AG09309 (cell line): ENCODE data around the gene SNX14.

Experiments used
- DNase-seq: peaks from one replicate; pipeline ENCODE4 v3.0.0-alpha.2; 2010; ENCODE audit warnings: low read depth
- H3K4me3 ChIP-seq: 2 replicates; pipeline ENCODE4 v1.5.1; 2011; ENCODE audit warnings: mild to moderate bottlenecking, low read depth, low read length, moderate library complexity; ENCODE audit not compliant: control insufficient read depth
- TF ChIP-seq, protein P1 (sequence below): IDR thresholded peaks from 2 replicates; pipeline ENCODE4 v1.5.1; 2011; ENCODE audit warnings: mild to moderate bottlenecking, low read depth, low read length, inconsistent platforms; ENCODE audit not compliant: insufficient read depth, control insufficient read depth; ENCODE audit errors: missing control alignments

Gene SNX14

DNA sequence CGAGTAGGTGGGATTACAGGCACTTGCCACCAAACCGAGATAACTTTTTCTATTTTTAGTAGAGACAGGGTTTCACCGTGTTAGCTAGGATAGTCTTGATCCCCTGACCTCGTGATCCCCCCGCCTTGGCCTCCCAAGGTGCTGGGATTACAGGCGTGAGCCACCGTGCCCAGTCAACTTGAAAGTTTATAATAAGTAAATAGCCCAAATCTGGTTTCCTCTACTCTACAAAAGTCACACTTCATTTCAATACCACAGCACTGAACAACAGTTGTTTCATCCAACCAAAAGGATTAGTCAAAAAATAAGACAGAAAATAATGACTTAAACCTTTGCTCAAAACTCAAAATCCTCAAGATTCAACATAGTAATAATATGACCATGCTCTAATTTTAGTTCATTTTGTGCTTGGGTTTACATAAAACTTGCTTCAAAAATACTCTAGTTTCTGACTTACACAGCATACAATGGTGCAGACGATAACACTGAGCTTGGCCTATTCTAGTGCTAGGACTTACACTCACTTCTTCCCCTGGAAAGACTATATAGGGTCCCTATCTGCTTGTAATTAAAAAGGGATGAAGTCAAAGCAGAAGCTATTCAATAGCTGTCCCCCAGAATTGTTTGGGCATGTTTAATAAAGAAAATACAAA, 87.1 kb downstream of the SNX14 start:
- DNase-seq, result no peak
- TF ChIP-seq, protein P1, sequence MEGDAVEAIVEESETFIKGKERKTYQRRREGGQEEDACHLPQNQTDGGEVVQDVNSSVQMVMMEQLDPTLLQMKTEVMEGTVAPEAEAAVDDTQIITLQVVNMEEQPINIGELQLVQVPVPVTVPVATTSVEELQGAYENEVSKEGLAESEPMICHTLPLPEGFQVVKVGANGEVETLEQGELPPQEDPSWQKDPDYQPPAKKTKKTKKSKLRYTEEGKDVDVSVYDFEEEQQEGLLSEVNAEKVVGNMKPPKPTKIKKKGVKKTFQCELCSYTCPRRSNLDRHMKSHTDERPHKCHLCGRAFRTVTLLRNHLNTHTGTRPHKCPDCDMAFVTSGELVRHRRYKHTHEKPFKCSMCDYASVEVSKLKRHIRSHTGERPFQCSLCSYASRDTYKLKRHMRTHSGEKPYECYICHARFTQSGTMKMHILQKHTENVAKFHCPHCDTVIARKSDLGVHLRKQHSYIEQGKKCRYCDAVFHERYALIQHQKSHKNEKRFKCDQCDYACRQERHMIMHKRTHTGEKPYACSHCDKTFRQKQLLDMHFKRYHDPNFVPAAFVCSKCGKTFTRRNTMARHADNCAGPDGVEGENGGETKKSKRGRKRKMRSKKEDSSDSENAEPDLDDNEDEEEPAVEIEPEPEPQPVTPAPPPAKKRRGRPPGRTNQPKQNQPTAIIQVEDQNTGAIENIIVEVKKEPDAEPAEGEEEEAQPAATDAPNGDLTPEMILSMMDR, result no peak
- no peak overlapping the region for H3K4me3 ChIP-seq

DNA sequence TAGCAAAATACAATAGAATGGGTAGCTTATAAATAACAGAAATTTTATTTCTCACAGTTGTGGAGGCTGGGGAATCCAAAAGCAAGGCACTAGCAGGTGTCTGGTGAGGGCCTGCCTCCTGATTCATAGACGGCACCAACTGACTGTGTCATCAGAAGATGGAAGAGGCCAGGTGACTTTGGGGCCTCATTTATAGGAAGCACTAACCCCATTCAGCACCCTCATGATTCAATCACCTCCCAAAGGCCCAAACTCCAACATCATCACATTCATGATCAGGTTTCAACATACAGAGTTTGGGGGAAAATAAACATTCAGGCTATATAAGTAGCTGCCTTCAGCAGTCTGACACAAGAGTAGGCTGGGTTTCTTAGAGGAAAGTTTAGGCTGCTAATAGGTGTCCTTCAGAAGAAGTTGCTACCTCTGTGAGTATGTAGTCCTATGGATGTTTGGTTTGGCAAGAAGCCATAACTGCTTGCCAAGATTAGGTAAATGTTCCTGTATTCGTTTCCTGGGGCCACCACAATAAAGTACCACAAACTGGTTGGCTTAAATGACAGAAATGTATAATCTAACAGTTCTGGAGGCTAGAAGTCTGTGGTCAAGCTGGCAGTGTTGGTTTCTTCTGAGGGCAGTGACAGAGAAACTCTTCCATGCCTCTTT, 94.9 kb downstream of the SNX14 start:
- no peak overlapping the region for H3K4me3 ChIP-seq
- TF ChIP-seq, protein P1, result no peak
- DNase-seq, result no peak

DNA sequence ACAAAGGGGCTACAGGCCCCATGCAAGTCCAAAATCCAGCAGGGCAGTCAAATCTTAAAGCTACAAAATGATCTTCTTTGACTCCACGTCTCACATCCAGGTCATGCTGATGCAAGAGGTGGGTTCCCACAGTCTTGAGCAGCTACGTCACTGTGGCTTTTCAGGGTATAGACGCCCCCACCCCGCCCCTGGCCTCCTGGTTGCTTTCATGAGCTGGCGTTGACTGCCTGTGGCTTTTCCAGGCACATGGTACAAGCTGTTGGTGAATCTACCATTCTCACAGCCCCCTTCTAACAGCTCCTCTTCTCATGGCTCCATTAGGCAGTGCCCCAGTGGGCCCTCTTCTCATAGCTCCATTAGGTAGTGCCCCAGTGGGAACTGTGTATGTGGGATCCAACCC, 96.8 kb downstream of the SNX14 start:
- TF ChIP-seq, protein P1, result no peak
- no peak overlapping the region for H3K4me3 ChIP-seq
- no peak for DNase-seq

DNA sequence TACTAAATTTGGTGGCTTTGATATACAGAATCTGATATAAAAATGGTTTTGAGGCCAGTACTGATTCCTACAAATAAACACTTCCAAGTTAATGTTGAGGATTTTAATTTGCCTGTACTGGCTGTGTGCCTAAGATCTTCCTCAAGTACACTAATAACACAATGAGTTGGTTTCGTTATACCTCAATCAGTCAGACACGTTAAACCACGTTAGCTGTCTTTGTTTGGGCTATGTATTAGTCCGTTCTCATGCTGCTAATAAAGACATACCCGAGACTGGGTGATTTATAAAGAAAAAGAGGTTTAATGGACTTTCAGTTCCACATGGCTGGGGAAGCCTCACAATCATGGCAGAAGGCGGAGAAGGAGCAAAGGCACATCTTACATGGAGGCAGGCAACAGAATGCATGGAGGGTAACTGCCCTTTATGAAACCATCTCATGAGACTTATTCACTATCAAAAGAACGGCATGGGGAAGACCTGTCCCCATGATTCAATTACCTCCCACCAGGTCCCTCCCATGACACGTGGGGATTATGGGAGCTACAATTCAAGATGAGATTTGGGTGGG, 97.6 kb downstream of the SNX14 start:
- H3K4me3 ChIP-seq, result no peak overlapping the region
- TF ChIP-seq, protein P1, result no peak
- DNase-seq, result no peak

DNA sequence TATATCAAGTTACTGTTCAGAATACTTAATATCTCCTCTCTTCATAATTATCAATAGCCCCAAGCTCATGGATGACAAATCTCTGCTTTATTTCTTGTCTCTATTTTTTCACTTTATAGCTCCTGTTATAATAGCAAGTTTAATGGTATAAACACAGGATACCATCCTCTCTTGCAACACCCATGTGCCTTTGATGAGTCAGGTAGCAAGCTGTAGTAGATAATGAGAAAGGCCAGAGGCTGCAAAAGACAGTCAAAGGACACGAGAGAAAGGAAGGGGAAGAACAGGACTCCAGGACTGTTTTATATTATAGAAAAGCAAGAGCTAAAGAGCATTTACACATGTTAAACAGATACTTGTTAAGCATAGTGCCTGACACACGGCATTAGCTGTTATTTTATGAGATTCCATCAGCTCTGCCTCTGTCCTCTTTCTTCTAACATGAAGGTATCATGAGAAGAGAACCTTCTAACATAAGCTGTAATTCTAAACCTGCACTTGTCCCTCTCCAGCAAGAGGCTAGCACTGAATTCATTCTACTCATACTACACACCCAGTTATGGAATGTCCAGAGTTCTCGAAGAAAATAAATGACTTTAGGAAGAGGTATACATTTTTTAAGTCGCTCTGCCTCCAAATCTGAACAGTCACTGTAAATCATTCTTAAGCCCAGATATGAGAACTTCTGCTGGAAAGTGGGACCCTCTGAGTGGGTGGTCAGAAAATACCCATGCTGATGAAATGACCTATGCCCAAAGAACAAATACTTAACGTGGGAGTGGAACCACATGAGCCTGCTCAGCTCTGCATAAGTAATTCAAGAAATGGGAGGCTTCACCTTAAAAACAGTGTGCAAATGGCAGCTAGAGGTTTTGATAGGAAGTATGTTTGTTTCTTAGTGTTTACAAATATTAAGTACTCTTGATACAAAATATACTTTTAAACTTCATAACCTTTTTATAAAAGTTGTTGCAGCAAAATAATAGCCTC, 98.8 kb downstream of the SNX14 start:
- TF ChIP-seq, protein P1, result no peak
- H3K4me3 ChIP-seq, result no peak overlapping the region
- no peak for DNase-seq

DNA sequence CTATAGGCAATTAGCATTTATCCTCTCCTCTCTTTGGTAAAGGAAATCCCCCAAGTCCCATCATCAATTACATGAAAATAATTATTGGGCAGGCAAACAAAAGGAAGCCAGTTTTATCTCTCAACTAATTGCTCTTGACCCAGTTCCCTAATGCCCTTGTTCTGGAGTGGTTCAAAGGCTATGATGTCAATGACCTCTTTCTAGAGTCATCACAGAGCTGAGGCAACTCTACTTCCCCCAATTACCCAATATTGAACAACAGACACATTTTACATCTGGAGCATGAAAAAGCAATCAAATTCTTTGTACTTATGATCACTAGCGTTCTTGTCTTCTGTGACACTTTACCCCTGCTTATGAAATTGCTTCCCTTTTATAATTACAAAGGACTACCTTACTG, 100.3 kb downstream of the SNX14 start:
- TF ChIP-seq, protein P1, result no peak
- no peak for DNase-seq

More for the DNA sequence above, 100.3 kb downstream of the SNX14 start:
- no peak overlapping the region for H3K4me3 ChIP-seq
